ENCODE measurements around the gene CTIF. TPM values are rescaled to one million over a fixed set of nuclear protein-coding genes. Genes with fewer than 3 reads are reported as not detected.

The CTIF gene
- total RNA-seq, 1 experiment from 2014 or later: 26.5 TPM

DNA sequence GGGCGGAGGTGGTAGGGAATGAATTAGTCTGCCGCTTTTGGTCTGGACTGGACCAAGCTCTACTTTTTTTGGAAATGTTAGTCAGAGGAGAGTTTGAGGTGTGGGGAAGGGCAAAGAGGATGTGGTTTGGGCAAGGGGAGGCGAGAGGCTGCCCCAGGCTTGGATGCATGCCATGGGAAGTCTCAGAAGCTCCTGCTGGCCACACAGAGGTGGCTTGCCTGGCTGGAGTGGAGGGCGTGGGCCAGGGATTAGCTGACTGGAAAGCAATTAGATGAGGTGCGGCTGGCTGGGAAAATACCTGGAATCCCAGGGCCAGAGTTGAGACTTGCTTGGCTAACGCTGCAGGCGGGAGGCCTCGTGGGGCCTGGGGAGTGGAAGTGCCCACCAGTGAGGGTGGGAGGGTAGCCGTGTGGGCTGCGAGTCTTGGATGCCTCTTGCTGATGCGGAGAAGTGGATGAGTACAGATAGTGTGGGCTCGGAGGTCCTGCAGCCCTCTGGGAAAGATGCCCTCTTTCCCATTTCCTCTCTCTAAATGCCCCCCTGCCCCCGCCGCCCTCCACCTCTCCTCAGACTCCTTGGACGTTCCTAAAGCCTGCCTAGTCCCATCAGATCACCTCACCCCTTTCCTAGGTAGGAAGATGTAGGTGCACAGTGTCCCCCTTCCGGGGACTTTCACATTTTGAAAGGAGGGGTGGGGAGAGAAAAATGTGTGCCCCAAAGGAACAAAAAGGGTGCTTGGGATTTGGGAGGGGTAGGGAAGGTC lies 294.3 kb downstream of the CTIF start:
- in situ Hi-C loops (cut with HindIII; ENCODE audit: low pct_unique_long_range_greater_than_20kb, low sequenced_read_pairs) (no loop called here), intact Hi-C loops (cut with micrococcal nuclease; ENCODE audit: unreplicated experiment) (no loop called here)
- peak overlapping the region; percentile 94 for H3K27ac ChIP-seq (ENCODE audit: low read length)
- no peaks in the 10 kb centered on the region for H3K27me3 ChIP-seq (ENCODE audit: control insufficient read depth, insufficient read depth, low read length)
- H3K4me3 ChIP-seq (ENCODE audit: low read depth in 2 of 2, low read length in 2 of 2): peak overlapping the region; percentile 18 to 35; a peak in 3 of 4 replicates
- ATAC-seq (peak; percentile 62), DNase-seq (ENCODE audit: low read depth, low spot score) (peak; percentile 64)
- POLR2A ChIA-PET: interaction anchor here (0.6 kb wide), 1 partner anchor 151 kb away, joined by 3 read pairs; no protein-coding TSS in a partner anchor
- BruUV-seq (replicated peaks): no TSS peak
- TF ChIP-seq, protein P1, sequence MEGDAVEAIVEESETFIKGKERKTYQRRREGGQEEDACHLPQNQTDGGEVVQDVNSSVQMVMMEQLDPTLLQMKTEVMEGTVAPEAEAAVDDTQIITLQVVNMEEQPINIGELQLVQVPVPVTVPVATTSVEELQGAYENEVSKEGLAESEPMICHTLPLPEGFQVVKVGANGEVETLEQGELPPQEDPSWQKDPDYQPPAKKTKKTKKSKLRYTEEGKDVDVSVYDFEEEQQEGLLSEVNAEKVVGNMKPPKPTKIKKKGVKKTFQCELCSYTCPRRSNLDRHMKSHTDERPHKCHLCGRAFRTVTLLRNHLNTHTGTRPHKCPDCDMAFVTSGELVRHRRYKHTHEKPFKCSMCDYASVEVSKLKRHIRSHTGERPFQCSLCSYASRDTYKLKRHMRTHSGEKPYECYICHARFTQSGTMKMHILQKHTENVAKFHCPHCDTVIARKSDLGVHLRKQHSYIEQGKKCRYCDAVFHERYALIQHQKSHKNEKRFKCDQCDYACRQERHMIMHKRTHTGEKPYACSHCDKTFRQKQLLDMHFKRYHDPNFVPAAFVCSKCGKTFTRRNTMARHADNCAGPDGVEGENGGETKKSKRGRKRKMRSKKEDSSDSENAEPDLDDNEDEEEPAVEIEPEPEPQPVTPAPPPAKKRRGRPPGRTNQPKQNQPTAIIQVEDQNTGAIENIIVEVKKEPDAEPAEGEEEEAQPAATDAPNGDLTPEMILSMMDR (IDR thresholded peaks at IDR 0.05): no peak
- no peak for TF ChIP-seq TCF7L2 (IDR thresholded peaks at IDR 0.05; ENCODE audit: low read depth, low read length)
- TF ChIP-seq REST (IDR thresholded peaks at IDR 0.05; ENCODE audit: insufficient read depth in 1 of 2, low read depth in 2 of 2, low read length in 1 of 2): no peak
- no peak for TF ChIP-seq POLR2AphosphoS5 (IDR thresholded peaks at IDR 0.05; ENCODE audit: low read depth, low read length)
- TF ChIP-seq SIN3A (IDR thresholded peaks at IDR 0.05; ENCODE audit: borderline replicate concordance, insufficient read depth, low read depth, low read length): no peak
- no peaks in the 10 kb centered on the region for H3K9me3 ChIP-seq (ENCODE audit: control insufficient read depth, insufficient read depth, low read depth, low read length)
- peaks cover 67% of the 10 kb centered on the region for H3K4me1 ChIP-seq (ENCODE audit: control insufficient read depth, insufficient read depth, low read length)
- CTCF ChIA-PET: no interaction called here
- H3K36me3 ChIP-seq (ENCODE audit: control insufficient read depth, insufficient read depth, low read length): no peaks in the 10 kb centered on the region

DNA sequence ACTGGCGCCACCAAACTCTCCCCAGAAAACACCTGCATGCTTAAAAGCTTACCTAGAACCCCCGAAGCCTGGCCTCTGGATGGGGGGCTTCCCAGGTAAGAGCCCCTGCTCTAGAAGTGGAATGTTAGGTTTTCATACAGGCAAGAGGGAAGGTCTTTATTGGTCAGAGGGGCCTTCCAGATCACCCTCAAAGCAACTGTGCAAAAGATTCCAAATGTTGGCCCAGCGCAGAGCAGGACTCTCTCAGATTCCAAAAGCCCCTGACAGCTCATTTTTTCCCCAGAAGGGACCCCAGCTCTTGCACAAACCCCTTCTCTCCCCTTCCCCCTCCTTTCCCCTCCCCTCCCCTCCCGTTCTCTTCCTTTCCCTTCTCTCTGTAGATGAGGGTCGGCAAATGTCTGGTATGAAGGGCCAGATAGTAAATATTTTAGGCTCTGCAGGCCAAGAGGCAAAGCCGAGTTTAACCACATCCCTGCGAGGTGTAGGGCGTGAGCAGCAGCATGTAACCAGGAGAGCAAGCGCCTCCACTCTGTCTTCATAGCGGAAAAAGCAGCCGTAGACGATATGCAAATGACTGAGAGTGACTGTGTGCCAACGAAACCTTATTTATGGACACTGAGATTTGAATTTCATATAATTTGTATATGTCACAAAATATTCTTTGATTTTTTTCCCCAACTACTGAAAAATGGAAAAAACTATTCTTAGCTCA lies 295.0 kb downstream of the CTIF start:
- H3K4me1 ChIP-seq (ENCODE audit: control insufficient read depth, insufficient read depth, low read length): peaks cover 67% of the 10 kb centered on the region
- no peaks in the 10 kb centered on the region for H3K36me3 ChIP-seq (ENCODE audit: control insufficient read depth, insufficient read depth, low read length)
- intact Hi-C loops (cut with micrococcal nuclease; ENCODE audit: unreplicated experiment): no loop called here
- DNase-seq (ENCODE audit: low read depth, low spot score) (no peak), ATAC-seq (peak; percentile 39; the same call in 1 of the 2 replicates)
- peak overlapping the region; percentile 94 for H3K27ac ChIP-seq (ENCODE audit: low read length)
- POLR2A ChIA-PET: no interaction called here
- no TSS peak for BruUV-seq (replicated peaks)
- CTCF ChIA-PET: no interaction called here
- peak overlapping the region; percentile 18 to 35 for H3K4me3 ChIP-seq (ENCODE audit: low read depth in 2 of 2, low read length in 2 of 2)
- H3K27me3 ChIP-seq (ENCODE audit: control insufficient read depth, insufficient read depth, low read length): no peaks in the 10 kb centered on the region
- TF ChIP-seq TCF7L2 (IDR thresholded peaks at IDR 0.05; ENCODE audit: low read depth, low read length) (no peak), SIN3A (IDR thresholded peaks at IDR 0.05; ENCODE audit: borderline replicate concordance, insufficient read depth, low read depth, low read length) (no peak), POLR2AphosphoS5 (IDR thresholded peaks at IDR 0.05; ENCODE audit: low read depth, low read length) (no peak)
- TF ChIP-seq, protein P1 (IDR thresholded peaks at IDR 0.05): no peak
- no peaks in the 10 kb centered on the region for H3K9me3 ChIP-seq (ENCODE audit: control insufficient read depth, insufficient read depth, low read depth, low read length)
- in situ Hi-C loops (cut with HindIII; ENCODE audit: low pct_unique_long_range_greater_than_20kb, low sequenced_read_pairs): no loop called here
